DOHH2 (cell line): Measurements from ENCODE around the gene SELPLG.

Source experiments
- CTCF ChIP-seq: fragments of 200-600 bp; sonication (generic); IDR thresholded peaks from one replicate; pipeline ENCODE4 v1.5.1; 2014; ENCODE audit warnings: antibody characterized with exemption, mild to moderate bottlenecking, low read depth, low read length; ENCODE audit not compliant: poor library complexity, severe bottlenecking
- EZH2phosphoT487 ChIP-seq: fragments of 200-600 bp; sonication (generic); IDR thresholded peaks from 2 replicates; pipeline ENCODE4 v1.6.1; 2017; ENCODE audit warnings: borderline replicate concordance, mild to moderate bottlenecking, antibody characterized with exemption, low read length, moderate library complexity, mixed read lengths

- TF ChIP-seq CTCF (no peak), EZH2phosphoT487 (no peak)
Measured at GRCh38 chr12:108599948-108600701, 33.6 kb downstream of the SELPLG start.
